ENCODE results near the gene LRIG1.

GRCh38 chr3:66377800-66378199 is 123.0 kb downstream of the LRIG1 start:
- no peak for TF ChIP-seq E2F6 (IDR thresholded peaks at IDR 0.05)
- no peak for TF ChIP-seq POLR2A (IDR thresholded peaks at IDR 0.05; ENCODE audit: control extremely low read depth in 1 of 2, low read depth in 2 of 2, low read length in 2 of 2)
- no peak for TF ChIP-seq SP2 (IDR thresholded peaks at IDR 0.05; ENCODE audit: low read length)
- no peak for TF ChIP-seq CTCF (IDR thresholded peaks at IDR 0.05; ENCODE audit: control extremely low read depth in 1 of 3, insufficient read depth in 1 of 3, low read depth in 1 of 3, low read length in 3 of 3)
- TF ChIP-seq ATF2 (IDR thresholded peaks at IDR 0.05; ENCODE audit: low read length) = no peak
- TF ChIP-seq SIX5 (IDR thresholded peaks at IDR 0.05; ENCODE audit: low read depth, low read length) = no peak
- no peak for TF ChIP-seq MAX (IDR thresholded peaks at IDR 0.05)
- no peak for TF ChIP-seq POLR2AphosphoS5 (IDR thresholded peaks at IDR 0.05; ENCODE audit: low read depth, low read length)
- no peak for TF ChIP-seq RAD21 (IDR thresholded peaks at IDR 0.05 in 1 of 2, conservative IDR thresholded peaks at IDR 0.05 in 1 of 2; ENCODE audit: low read depth in 2 of 2, low read length in 2 of 2)
- TF ChIP-seq RNF2 (IDR thresholded peaks at IDR 0.05; ENCODE audit: borderline replicate concordance, low read depth, low read length, missing control alignments, poor library complexity, severe bottlenecking) = no peak
- no peak for TF ChIP-seq CTBP2 (IDR thresholded peaks at IDR 0.05; ENCODE audit: borderline replicate concordance, insufficient read depth, insufficient read length, low read length)
- TF ChIP-seq KDM1A (IDR thresholded peaks at IDR 0.05; ENCODE audit: borderline replicate concordance, low read length) = no peak
- no peak for TF ChIP-seq CBX5 (IDR thresholded peaks at IDR 0.05; ENCODE audit: low read depth, low read length)
